Measurements from ENCODE around the gene XPR1.
"Not testable (repeated sequence)": the region's sequence is repeated elsewhere in the genome, so short reads cannot be mapped to it uniquely, and the experiment has no call there.

Gene XPR1

DNA sequence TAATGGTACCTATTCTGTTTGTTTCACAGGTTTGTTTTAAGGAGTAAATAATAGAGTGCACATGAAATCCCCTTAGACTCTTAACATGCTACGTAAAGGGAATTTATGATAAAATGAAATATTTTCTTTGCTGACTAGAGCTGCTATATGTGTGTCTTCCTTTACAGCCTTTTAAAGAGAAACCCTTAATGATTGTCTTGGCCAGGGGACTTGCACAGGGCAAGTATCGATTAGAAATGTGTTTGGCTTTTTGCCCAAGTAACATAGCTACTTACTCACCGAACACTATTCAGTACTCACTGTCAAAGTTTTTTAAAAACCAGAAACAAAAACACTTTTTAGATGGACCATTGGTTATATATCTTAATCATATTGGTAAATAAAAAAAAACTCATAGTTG lies 209.6 kb downstream of the XPR1 start:
- H3K4me1 Mint-ChIP-seq: peaks cover 9% of the 10 kb centered on the region
- H3K9me3 Mint-ChIP-seq: no peaks in the 10 kb centered on the region
- H3K4me3 Mint-ChIP-seq: no peak overlapping the region
- DNase-seq (no peak), ATAC-seq (no peak)
- no peak overlapping the region for H3K27ac Mint-ChIP-seq
- no peaks in the 10 kb centered on the region for H3K27me3 Mint-ChIP-seq

DNA sequence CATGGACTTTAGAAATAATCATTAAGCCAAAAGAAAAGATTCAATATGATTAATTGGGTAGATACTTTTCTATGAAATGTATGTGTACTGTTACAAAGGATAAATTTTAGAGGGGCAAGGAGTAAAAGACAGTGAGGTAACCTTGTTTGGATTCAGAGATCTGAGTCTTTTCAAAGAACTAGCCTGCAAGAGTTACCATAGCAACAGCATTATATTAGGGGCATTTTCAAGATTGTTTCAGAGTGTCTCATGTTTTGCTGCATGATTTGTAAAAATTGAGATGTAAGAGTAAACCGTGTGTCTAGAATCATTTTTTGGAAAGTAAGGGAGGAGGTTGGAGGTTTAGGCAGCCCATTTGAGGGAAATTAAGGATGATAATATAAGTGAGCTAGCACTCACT lies 210.2 kb downstream of the XPR1 start:
- H3K27me3 Mint-ChIP-seq: no peaks in the 10 kb centered on the region
- H3K9me3 Mint-ChIP-seq: no peaks in the 10 kb centered on the region
- ATAC-seq (no peak), DNase-seq (no peak)
- H3K4me1 Mint-ChIP-seq: peaks cover 3% of the 10 kb centered on the region
- H3K27ac Mint-ChIP-seq: no peak overlapping the region
- H3K4me3 Mint-ChIP-seq: no peak overlapping the region

DNA sequence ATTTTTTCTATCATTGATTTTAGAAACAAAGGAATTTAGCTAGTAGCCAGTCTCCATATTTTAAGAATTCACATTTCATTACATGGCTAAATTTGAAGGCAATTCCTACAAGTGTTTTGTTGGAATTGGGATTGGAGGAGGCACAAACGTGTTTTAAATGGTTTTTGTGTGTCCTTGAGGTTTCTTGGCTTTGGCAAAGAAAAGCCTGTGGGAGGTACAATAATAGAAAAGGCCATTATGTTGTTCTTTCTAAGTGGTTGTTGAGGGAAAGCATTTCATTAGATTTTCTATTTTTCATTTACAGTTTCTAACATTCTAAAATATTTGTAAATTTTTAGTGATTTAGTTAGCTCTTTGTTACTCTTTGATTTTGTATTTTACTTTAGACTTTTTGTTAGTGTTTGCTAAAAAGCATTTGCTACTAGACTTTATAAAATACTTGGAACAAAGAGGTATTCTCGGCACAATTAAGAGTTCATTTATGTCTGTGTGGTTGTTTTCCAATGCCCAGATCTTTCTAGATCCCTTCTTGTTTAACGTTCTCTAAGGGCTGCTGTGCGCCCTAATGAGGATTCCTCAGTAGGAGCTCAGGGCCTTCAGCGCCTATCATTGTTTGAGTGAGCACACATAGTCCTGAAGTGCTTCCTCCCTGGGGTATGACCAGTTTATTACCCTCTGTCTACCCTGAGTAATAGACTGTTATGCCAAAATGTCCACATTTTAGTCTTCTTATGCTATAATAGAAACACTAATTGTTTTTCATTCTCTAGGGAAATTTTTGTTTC lies 210.9 kb downstream of the XPR1 start:
- DNase-seq: no peak
- Mint-ChIP-seq H3K4me1 (no peaks in the 10 kb centered on the region), H3K27ac (no peak overlapping the region), H3K9me3 (no peaks in the 10 kb centered on the region), H3K27me3 (no peaks in the 10 kb centered on the region), H3K4me3 (no peak overlapping the region)
- no peak for ATAC-seq

GRCh38 chr1:180845352-180845751 lies 213.5 kb downstream of the XPR1 start:
- Mint-ChIP-seq H3K27me3 (no peaks in the 10 kb centered on the region), H3K9me3 (no peaks in the 10 kb centered on the region), H3K27ac (no peak overlapping the region), H3K4me3 (no peak overlapping the region), H3K4me1 (no peaks in the 10 kb centered on the region)
- ATAC-seq: no peak
- DNase-seq: no peak

- Mint-ChIP-seq H3K4me3 (no peak overlapping the region), H3K9me3 (no peaks in the 10 kb centered on the region), H3K4me1 (peaks cover 20% of the 10 kb centered on the region), H3K27me3 (no peaks in the 10 kb centered on the region), H3K27ac (no peak overlapping the region)
- DNase-seq: no peak
- no peak for ATAC-seq
These were observed 216.4 kb downstream of the XPR1 start for GRCh38 chr1:180848191-180848590.

GRCh38 chr1:180849031-180849775 lies 217.4 kb downstream of the XPR1 start:
- H3K4me1 Mint-ChIP-seq: peaks cover 24% of the 10 kb centered on the region
- ATAC-seq: no peak
- H3K27me3 Mint-ChIP-seq: no peaks in the 10 kb centered on the region
- H3K27ac Mint-ChIP-seq: no peak overlapping the region
- H3K9me3 Mint-ChIP-seq: no peaks in the 10 kb centered on the region
- no peak for DNase-seq
- H3K4me3 Mint-ChIP-seq: no peak overlapping the region

DNA sequence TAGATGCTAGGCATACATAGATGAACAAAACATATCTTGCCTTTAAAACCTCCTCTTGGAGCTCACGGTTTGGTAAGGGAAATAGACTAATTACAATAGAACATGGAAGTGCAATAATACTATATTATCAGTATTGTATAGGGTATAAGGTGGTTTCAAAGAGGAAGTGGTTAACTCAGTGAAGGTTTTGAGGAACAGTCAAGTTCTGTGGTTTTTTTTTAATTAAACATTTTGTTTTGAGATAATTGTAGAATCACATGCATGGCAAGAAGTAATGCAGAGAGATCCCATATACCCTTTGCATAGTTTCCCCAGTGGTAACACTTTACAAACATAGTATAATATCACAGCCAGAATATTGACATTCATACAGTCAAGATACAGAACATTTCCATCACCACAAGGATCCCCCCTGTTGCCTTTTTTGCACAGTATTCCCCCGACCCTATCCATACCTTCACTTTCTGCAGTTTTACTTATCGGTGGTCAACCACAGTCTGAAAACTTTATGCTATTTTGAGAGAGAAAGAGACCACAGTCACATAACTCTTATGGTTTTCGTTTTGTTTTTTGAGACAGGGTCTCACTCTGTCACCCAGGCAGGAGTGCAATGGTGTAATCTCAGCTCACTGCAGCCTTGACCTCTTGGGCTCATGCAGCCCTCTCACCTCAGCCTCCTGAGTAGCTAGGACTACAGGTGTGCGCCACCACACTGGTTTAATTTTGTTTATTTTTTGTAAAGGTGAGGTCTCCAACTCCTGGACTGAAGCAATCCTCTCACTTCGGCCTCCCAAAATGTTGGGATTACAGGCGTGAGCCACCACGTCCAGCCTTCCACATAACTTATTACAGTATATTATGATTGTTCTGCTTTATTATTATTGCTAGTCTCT lies 220.4 kb downstream of the XPR1 start:
- DNase-seq: no peak
- Mint-ChIP-seq H3K9me3 (no peaks in the 10 kb centered on the region), H3K4me1 (peaks cover 24% of the 10 kb centered on the region), H3K27ac (peak overlapping the region; percentile 23 to 65), H3K27me3 (no peaks in the 10 kb centered on the region), H3K4me3 (no peak overlapping the region)
- peak; percentile 60 for ATAC-seq

- peaks cover 24% of the 10 kb centered on the region for H3K4me1 Mint-ChIP-seq
- ATAC-seq: no peak
- no peaks in the 10 kb centered on the region for H3K9me3 Mint-ChIP-seq
- H3K4me3 Mint-ChIP-seq: no peak overlapping the region
- no peak overlapping the region for H3K27ac Mint-ChIP-seq
- no peak for DNase-seq
- no peaks in the 10 kb centered on the region for H3K27me3 Mint-ChIP-seq
These were observed 222.2 kb downstream of the XPR1 start for GRCh38 chr1:180854001-180854400.

- Mint-ChIP-seq H3K4me1 (peaks cover 24% of the 10 kb centered on the region), H3K9me3 (no peaks in the 10 kb centered on the region), H3K27ac (no peak overlapping the region), H3K27me3 (no peaks in the 10 kb centered on the region), H3K4me3 (no peak overlapping the region)
- ATAC-seq (no peak), DNase-seq (no peak)
These were observed 222.6 kb downstream of the XPR1 start for GRCh38 chr1:180854456-180854855.

DNA sequence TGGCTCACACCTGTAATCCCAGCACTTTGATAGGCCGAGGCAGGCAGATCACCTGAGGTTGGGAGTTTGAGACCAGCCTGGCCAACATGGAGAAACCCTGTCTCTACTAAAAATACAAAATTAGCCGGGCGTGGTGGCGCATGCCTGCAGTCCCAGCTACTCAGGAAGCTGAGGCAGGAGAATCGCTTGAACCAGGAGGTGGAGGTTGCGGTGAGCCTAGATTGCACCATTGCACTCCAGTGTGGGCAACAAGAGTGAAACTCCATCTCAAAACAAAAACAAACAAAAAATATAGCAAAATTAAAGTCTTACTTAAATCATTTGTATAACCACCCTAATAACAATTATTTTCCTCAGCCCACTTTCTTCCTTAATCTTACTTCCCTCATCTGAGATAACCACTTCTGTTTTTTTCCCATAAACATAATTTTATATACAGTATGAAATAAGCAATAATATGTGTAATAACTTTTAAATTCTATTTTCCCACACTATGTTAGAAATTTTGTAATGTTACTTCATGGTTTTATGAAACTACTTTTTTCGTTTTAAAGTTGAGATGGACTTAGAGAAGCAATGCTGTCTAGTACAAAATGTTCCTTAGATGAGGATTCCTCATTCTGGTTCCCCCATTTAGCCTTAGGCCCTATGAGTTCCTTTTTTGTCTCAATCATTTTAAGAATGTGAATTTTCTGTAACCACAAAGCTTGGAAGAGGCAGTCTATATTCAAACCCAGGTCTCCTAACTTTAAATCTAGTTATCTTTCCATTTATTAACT lies 226.3 kb downstream of the XPR1 start:
- not testable (repeated sequence) for H3K27me3 Mint-ChIP-seq, DNase-seq, H3K9me3 Mint-ChIP-seq, ATAC-seq, H3K4me1 Mint-ChIP-seq, H3K4me3 Mint-ChIP-seq
- H3K27ac Mint-ChIP-seq: peak overlapping the region in 1 of 2 donors; percentile 6

DNA sequence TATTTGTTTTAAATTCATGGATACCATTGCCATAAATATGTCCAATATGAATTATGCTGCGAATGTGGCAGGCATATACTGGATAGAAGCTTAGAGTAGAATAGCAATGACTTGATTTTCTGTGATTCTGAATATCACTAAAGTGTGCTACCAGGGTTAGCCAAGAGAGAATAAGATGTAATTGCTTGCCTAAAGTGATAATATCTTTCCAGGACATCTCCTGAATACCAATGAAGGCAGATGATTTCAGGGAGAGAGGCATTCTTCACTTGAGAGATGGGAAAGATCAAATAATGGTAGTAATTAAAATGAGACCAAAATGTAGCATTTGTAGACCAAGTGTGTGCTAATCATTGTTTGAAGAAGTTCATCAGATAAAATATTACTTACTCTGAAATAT lies 227.5 kb downstream of the XPR1 start:
- no peaks in the 10 kb centered on the region for H3K4me1 Mint-ChIP-seq
- H3K27ac Mint-ChIP-seq: no peak overlapping the region
- no peak for DNase-seq
- H3K27me3 Mint-ChIP-seq: no peaks in the 10 kb centered on the region
- no peaks in the 10 kb centered on the region for H3K9me3 Mint-ChIP-seq
- no peak overlapping the region for H3K4me3 Mint-ChIP-seq
- ATAC-seq: no peak

- DNase-seq (no peak), ATAC-seq (no peak)
- H3K9me3 Mint-ChIP-seq: no peaks in the 10 kb centered on the region
- H3K27ac Mint-ChIP-seq: no peak overlapping the region
- H3K27me3 Mint-ChIP-seq: no peaks in the 10 kb centered on the region
- no peak overlapping the region for H3K4me3 Mint-ChIP-seq
- H3K4me1 Mint-ChIP-seq: no peaks in the 10 kb centered on the region
These were observed 228.7 kb downstream of the XPR1 start for GRCh38 chr1:180860535-180860934.

DNA sequence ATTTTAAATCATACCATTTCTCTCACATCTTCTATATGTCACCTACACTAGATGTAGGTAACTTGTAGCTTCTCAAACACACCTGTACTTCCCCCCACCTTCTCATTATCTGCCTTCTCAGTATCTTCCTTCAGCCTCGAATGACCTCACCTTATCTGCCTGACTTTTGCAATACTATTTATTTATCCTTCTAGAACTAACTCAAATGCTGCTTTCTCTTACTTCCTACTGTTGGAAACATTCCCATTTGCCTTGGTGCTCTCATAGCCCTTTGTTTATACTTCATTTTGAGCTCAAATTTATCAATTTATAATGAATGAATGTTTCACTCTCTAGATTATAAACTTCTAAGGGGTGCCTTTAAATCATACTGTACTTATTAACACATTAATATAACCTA lies 230.5 kb downstream of the XPR1 start:
- Mint-ChIP-seq H3K27me3 (no peaks in the 10 kb centered on the region), H3K4me3 (no peak overlapping the region), H3K27ac (no peak overlapping the region), H3K9me3 (no peaks in the 10 kb centered on the region), H3K4me1 (no peaks in the 10 kb centered on the region)
- DNase-seq (no peak), ATAC-seq (no peak)

GRCh38 chr1:180863158-180863775 lies 231.4 kb downstream of the XPR1 start:
- Mint-ChIP-seq H3K4me1 (no peaks in the 10 kb centered on the region), H3K4me3 (no peak overlapping the region), H3K9me3 (no peaks in the 10 kb centered on the region), H3K27ac (no peak overlapping the region), H3K27me3 (no peaks in the 10 kb centered on the region)
- DNase-seq (no peak), ATAC-seq (no peak)

All from stimulated activated naive CD8-positive, alpha-beta T cell treated with anti-CD3 and anti-CD28 coated beads, Interleukin-15, amount 100 ng/mL, for 72 hours (primary cell).